Measurements from ENCODE around the gene DIDO1. TPM values are rescaled to one million over a fixed set of nuclear protein-coding genes. Genes with fewer than 3 reads are reported as not detected.

The DIDO1 gene
- total and polyA plus RNA-seq, 4 experiments from 2014 or later, result 24.7 to 129 (median 83.5) TPM

GRCh38 chr20:62829231-62830230 lies 96.8 kb downstream of the DIDO1 start:
- H3K9me3 Mint-ChIP-seq, result no peaks in the 10 kb centered on the region
- peak overlapping the region in 1 of 8 donors; percentile 38 for H3K4me3 Mint-ChIP-seq
- H3K27me3 Mint-ChIP-seq, result no peaks in the 10 kb centered on the region
- peaks cover 14% of the 10 kb centered on the region for H3K4me1 ChIP-seq (ENCODE audit: insufficient read depth, low read length)
- H3K27ac ChIP-seq (ENCODE audit: low read depth, low read length), result no peak overlapping the region
- DNase-seq, result no peak
- peaks cover 0 to 5% (median 1%) of the 10 kb centered on the region in 4 donors for H3K4me1 Mint-ChIP-seq
- H3K27ac Mint-ChIP-seq, result no peak overlapping the region
- no peaks in the 10 kb centered on the region for H3K36me3 ChIP-seq (ENCODE audit: insufficient read depth, low read length)
- H3K36me3 Mint-ChIP-seq, result no peaks in the 10 kb centered on the region
- H3K27me3 ChIP-seq (ENCODE audit: insufficient read depth, low read length), result no peaks in the 10 kb centered on the region
- H3K4me3 ChIP-seq (ENCODE audit: low read length in 2 of 2), result no peak overlapping the region
- ChIA-PET CTCF (ENCODE audit: partially characterized antibody) (no interaction called here), POLR2A (ENCODE audit: partially characterized antibody) (no interaction called here)
- no peaks in the 10 kb centered on the region for H3K9me3 ChIP-seq (ENCODE audit: control insufficient read depth in 1 of 2, low read length in 2 of 2)
- intact Hi-C loops (cut with micrococcal nuclease), result no loop called here

GRCh38 chr20:62828511-62829230 lies 97.6 kb downstream of the DIDO1 start:
- no peaks in the 10 kb centered on the region for H3K27me3 Mint-ChIP-seq
- H3K9me3 ChIP-seq (ENCODE audit: control insufficient read depth in 1 of 2, low read length in 2 of 2), result no peaks in the 10 kb centered on the region
- H3K36me3 ChIP-seq (ENCODE audit: insufficient read depth, low read length), result no peaks in the 10 kb centered on the region
- no peak overlapping the region for H3K27ac ChIP-seq (ENCODE audit: low read depth, low read length)
- no peak overlapping the region for H3K4me3 ChIP-seq (ENCODE audit: low read length in 2 of 2)
- H3K4me1 ChIP-seq (ENCODE audit: insufficient read depth, low read length), result peaks cover 20% of the 10 kb centered on the region
- intact Hi-C loops (cut with micrococcal nuclease), result no loop called here
- ChIA-PET POLR2A (ENCODE audit: partially characterized antibody) (no interaction called here), CTCF (ENCODE audit: partially characterized antibody) (no interaction called here)
- H3K27ac Mint-ChIP-seq, result no peak overlapping the region
- no peaks in the 10 kb centered on the region for H3K9me3 Mint-ChIP-seq
- no peak for DNase-seq
- no peaks in the 10 kb centered on the region for H3K27me3 ChIP-seq (ENCODE audit: insufficient read depth, low read length)
- H3K4me1 Mint-ChIP-seq, result peaks cover 0 to 5% (median 3%) of the 10 kb centered on the region in 4 donors
- no peaks in the 10 kb centered on the region for H3K36me3 Mint-ChIP-seq
- H3K4me3 Mint-ChIP-seq, result peak overlapping the region in 1 of 8 donors; percentile 38

- intact Hi-C loops (cut with micrococcal nuclease), result no loop called here
- Mint-ChIP-seq H3K27ac (no peak overlapping the region), H3K36me3 (no peaks in the 10 kb centered on the region), H3K9me3 (no peaks in the 10 kb centered on the region), H3K4me3 (no peak overlapping the region), H3K4me1 (peaks cover 0 to 5% (median 4%) of the 10 kb centered on the region in 4 donors), H3K27me3 (no peaks in the 10 kb centered on the region)
- Histone ChIP-seq H3K36me3 (ENCODE audit: insufficient read depth, low read length) (no peaks in the 10 kb centered on the region), H3K27me3 (ENCODE audit: insufficient read depth, low read length) (no peaks in the 10 kb centered on the region), H3K4me3 (ENCODE audit: low read length in 2 of 2) (no peak overlapping the region), H3K27ac (ENCODE audit: low read depth, low read length) (no peak overlapping the region), H3K9me3 (ENCODE audit: control insufficient read depth in 1 of 2, low read length in 2 of 2) (no peaks in the 10 kb centered on the region), H3K4me1 (ENCODE audit: insufficient read depth, low read length) (peaks cover 20% of the 10 kb centered on the region)
- no peak for DNase-seq
- POLR2A ChIA-PET (ENCODE audit: partially characterized antibody), result no interaction called here
- CTCF ChIA-PET (ENCODE audit: partially characterized antibody), result no interaction called here
These were observed 98.3 kb downstream of the DIDO1 start for GRCh38 chr20:62828051-62828450.

Other genes starting within 250 kb of the DIDO1 start
- gene NTSR1, start 217.7 kb downstream of the DIDO1 start, total RNA-seq, result under 1 TPM; 0.30 to 0.38 TPM
- not detected for gene NTSR1, start 217.7 kb downstream of the DIDO1 start, polyA plus RNA-seq
- gene MRGBP, start 130.0 kb downstream of the DIDO1 start, total RNA-seq, result 10 to 100 TPM in 1 of 2 experiments, 1 to 10 TPM in 1; 9.7 to 11.0 TPM
- 10 to 100 TPM in 1 of 2 donors, 1 to 10 TPM in 1; 6.8 to 10.9 TPM for gene MRGBP, start 130.0 kb downstream of the DIDO1 start, polyA plus RNA-seq
- 10 to 100 TPM; 73.6 to 75.9 TPM for gene OGFR, start 121.7 kb downstream of the DIDO1 start, total RNA-seq
- gene OGFR, start 121.7 kb downstream of the DIDO1 start, polyA plus RNA-seq, result 10 to 100 TPM; 13.8 to 65.3 TPM
- not detected for gene COL9A3, start 109.5 kb downstream of the DIDO1 start, total RNA-seq
- under 1 TPM in 1 of 2 donors, not detected in 1; 0.41 TPM for gene COL9A3, start 109.5 kb downstream of the DIDO1 start, polyA plus RNA-seq
- gene TCFL5, start 64.7 kb downstream of the DIDO1 start, total RNA-seq, result 10 to 100 TPM in 1 of 2 experiments, 1 to 10 TPM in 1; 9.9 to 10.3 TPM
- gene TCFL5, start 64.7 kb downstream of the DIDO1 start, polyA plus RNA-seq, result 1 to 10 TPM in 1 of 2 donors, under 1 TPM in 1; 0.52 to 2.5 TPM
- 10 to 100 TPM; 44.4 to 47.8 TPM for gene GID8, start 11.6 kb upstream of the DIDO1 start, total RNA-seq
- gene GID8, start 11.6 kb upstream of the DIDO1 start, polyA plus RNA-seq, result 10 to 100 TPM; 11.2 to 19.1 TPM
- gene SLC17A9, start 26.2 kb upstream of the DIDO1 start, total RNA-seq, result 1 to 10 TPM; 2.1 to 2.4 TPM
- gene SLC17A9, start 26.2 kb upstream of the DIDO1 start, polyA plus RNA-seq, result under 1 TPM in 1 of 2 donors, not detected in 1; 0.13 TPM
- not detected for gene BHLHE23, start 80.5 kb upstream of the DIDO1 start, total RNA-seq
- not detected for gene BHLHE23, start 80.5 kb upstream of the DIDO1 start, polyA plus RNA-seq